ENCODE measurements around the gene KRT33A.

The KRT33A gene

GRCh38 chr17:41332239-41332638, 18.4 kb downstream of the KRT33A start:
- H2AFZ ChIP-seq (ENCODE audit: low read length) = no peak overlapping the region
- no peaks in the 10 kb centered on the region for H3K4me1 ChIP-seq (ENCODE audit: low read length)
- no peaks in the 10 kb centered on the region for H4K20me1 ChIP-seq (ENCODE audit: insufficient read depth, low read length)
- H3K79me2 ChIP-seq (ENCODE audit: low read length) = no peaks in the 10 kb centered on the region
- no peaks in the 10 kb centered on the region for H3K36me3 ChIP-seq (replicated peaks; ENCODE audit: insufficient read depth, low read length)
- peaks cover 8% of the 10 kb centered on the region; the same call in 1 of the 2 replicates for H3K27me3 ChIP-seq (replicated peaks; ENCODE audit: insufficient read depth, low read length)
- no peak overlapping the region for H3K9ac ChIP-seq (ENCODE audit: low read length)
- TF ChIP-seq EZH2phosphoT487 (IDR thresholded peaks at IDR 0.05; ENCODE audit: low read length) (no peak), CTCF (IDR thresholded peaks at IDR 0.05; ENCODE audit: low read length) (no peak), EZH2 (optimal IDR thresholded peaks at IDR 0.05; ENCODE audit: low read depth, low read length) (no peak)
- no peaks in the 10 kb centered on the region for H3K9me3 ChIP-seq (replicated peaks; ENCODE audit: insufficient read depth, low read length)
- DNase-seq = no peak
- H3K9me2 ChIP-seq (replicated peaks; ENCODE audit: insufficient read depth, low read length) = no peaks in the 10 kb centered on the region
- no peak overlapping the region for H3K27ac ChIP-seq (ENCODE audit: low read length)
- no peak overlapping the region for H3K4me2 ChIP-seq (ENCODE audit: low read depth, low read length)
- no peaks in the 10 kb centered on the region for H3F3A ChIP-seq (ENCODE audit: insufficient read depth, low read length)
- H3K4me3 ChIP-seq (ENCODE audit: low read length) = no peak overlapping the region

GRCh38 chr17:41331606-41332005, 19.0 kb downstream of the KRT33A start:
- DNase-seq = no peak
- H3K36me3 ChIP-seq (replicated peaks; ENCODE audit: insufficient read depth, low read length) = no peaks in the 10 kb centered on the region
- TF ChIP-seq EZH2phosphoT487 (IDR thresholded peaks at IDR 0.05; ENCODE audit: low read length) (no peak), EZH2 (optimal IDR thresholded peaks at IDR 0.05; ENCODE audit: low read depth, low read length) (no peak)
- no peaks in the 10 kb centered on the region for H3K9me2 ChIP-seq (replicated peaks; ENCODE audit: insufficient read depth, low read length)
- H3K4me1 ChIP-seq (ENCODE audit: low read length) = no peaks in the 10 kb centered on the region
- H3F3A ChIP-seq (ENCODE audit: insufficient read depth, low read length) = no peaks in the 10 kb centered on the region
- peaks cover 4% of the 10 kb centered on the region; the same call in 1 of the 2 replicates for H3K27me3 ChIP-seq (replicated peaks; ENCODE audit: insufficient read depth, low read length)
- no peak overlapping the region for H3K9ac ChIP-seq (ENCODE audit: low read length)
- H3K4me3 ChIP-seq (ENCODE audit: low read length) = no peak overlapping the region
- H2AFZ ChIP-seq (ENCODE audit: low read length) = no peak overlapping the region
- no peak overlapping the region for H3K4me2 ChIP-seq (ENCODE audit: low read depth, low read length)
- no peaks in the 10 kb centered on the region for H4K20me1 ChIP-seq (ENCODE audit: insufficient read depth, low read length)
- H3K27ac ChIP-seq (ENCODE audit: low read length) = no peak overlapping the region
- H3K9me3 ChIP-seq (replicated peaks; ENCODE audit: insufficient read depth, low read length) = no peaks in the 10 kb centered on the region
- no peaks in the 10 kb centered on the region for H3K79me2 ChIP-seq (ENCODE audit: low read length)

GRCh38 chr17:41329279-41329948, 21.2 kb downstream of the KRT33A start:
- Histone ChIP-seq H3K79me2 (ENCODE audit: low read length) (no peaks in the 10 kb centered on the region), H3K4me1 (ENCODE audit: low read length) (no peaks in the 10 kb centered on the region), H3K9me3 (replicated peaks; ENCODE audit: insufficient read depth, low read length) (no peaks in the 10 kb centered on the region), H3K36me3 (replicated peaks; ENCODE audit: insufficient read depth, low read length) (no peaks in the 10 kb centered on the region), H3K4me2 (ENCODE audit: low read depth, low read length) (no peak overlapping the region), H3K4me3 (ENCODE audit: low read length) (no peak overlapping the region), H2AFZ (ENCODE audit: low read length) (no peak overlapping the region), H4K20me1 (ENCODE audit: insufficient read depth, low read length) (no peaks in the 10 kb centered on the region), H3K27ac (ENCODE audit: low read length) (no peak overlapping the region), H3K27me3 (replicated peaks; ENCODE audit: insufficient read depth, low read length) (no peaks in the 10 kb centered on the region), H3F3A (ENCODE audit: insufficient read depth, low read length) (no peaks in the 10 kb centered on the region), H3K9ac (ENCODE audit: low read length) (no peak overlapping the region), H3K9me2 (replicated peaks; ENCODE audit: insufficient read depth, low read length) (no peaks in the 10 kb centered on the region)
- TF ChIP-seq EZH2phosphoT487 (IDR thresholded peaks at IDR 0.05; ENCODE audit: low read length) (no peak), EZH2 (optimal IDR thresholded peaks at IDR 0.05; ENCODE audit: low read depth, low read length) (no peak), CTCF (IDR thresholded peaks at IDR 0.05; ENCODE audit: low read length) (peak; percentile 60)
- DNase-seq = peak; percentile 30

GRCh38 chr17:41328207-41328606, 22.4 kb downstream of the KRT33A start:
- Histone ChIP-seq H3K4me2 (ENCODE audit: low read depth, low read length) (no peak overlapping the region), H3F3A (ENCODE audit: insufficient read depth, low read length) (no peaks in the 10 kb centered on the region), H3K4me3 (ENCODE audit: low read length) (no peak overlapping the region), H3K9me3 (replicated peaks; ENCODE audit: insufficient read depth, low read length) (no peaks in the 10 kb centered on the region), H3K36me3 (replicated peaks; ENCODE audit: insufficient read depth, low read length) (no peaks in the 10 kb centered on the region), H3K9me2 (replicated peaks; ENCODE audit: insufficient read depth, low read length) (no peaks in the 10 kb centered on the region), H3K27me3 (replicated peaks; ENCODE audit: insufficient read depth, low read length) (no peaks in the 10 kb centered on the region), H3K79me2 (ENCODE audit: low read length) (no peaks in the 10 kb centered on the region), H3K27ac (ENCODE audit: low read length) (no peak overlapping the region), H3K4me1 (ENCODE audit: low read length) (no peaks in the 10 kb centered on the region), H3K9ac (ENCODE audit: low read length) (no peak overlapping the region), H4K20me1 (ENCODE audit: insufficient read depth, low read length) (no peaks in the 10 kb centered on the region), H2AFZ (ENCODE audit: low read length) (no peak overlapping the region)
- TF ChIP-seq EZH2phosphoT487 (IDR thresholded peaks at IDR 0.05; ENCODE audit: low read length) = no peak
- no peak for TF ChIP-seq EZH2 (optimal IDR thresholded peaks at IDR 0.05; ENCODE audit: low read depth, low read length)
- no peak for TF ChIP-seq CTCF (IDR thresholded peaks at IDR 0.05; ENCODE audit: low read length)
- DNase-seq = no peak

Data from MM.1S (cell line).